Measurements from ENCODE around the gene SARM1.
A peak's percentile ranks its signal among the peaks of the same experiment; 100 is the strongest.

The SARM1 gene

GRCh38 chr17:28368306-28368831, 3.1 kb upstream of the SARM1 start:
- H3K27me3 ChIP-seq (ENCODE audit: control insufficient read depth, insufficient read depth, low read length), result peaks cover 10% of the 10 kb centered on the region
- peaks cover 9% of the 10 kb centered on the region for H3K4me1 ChIP-seq (ENCODE audit: control insufficient read depth, insufficient read depth, low read length)
- H3K27ac ChIP-seq (ENCODE audit: low read length), result no peak overlapping the region
- no peak overlapping the region for H3K4me3 ChIP-seq (ENCODE audit: low read length)
- no peaks in the 10 kb centered on the region for H3K9me3 ChIP-seq (ENCODE audit: control insufficient read depth, insufficient read depth, low read length)
- no peaks in the 10 kb centered on the region for H3K36me3 ChIP-seq (ENCODE audit: control insufficient read depth, insufficient read depth, low read length)
- DNase-seq (ENCODE audit: low read depth, low spot score), result no peak
- WGBS (ENCODE audit: insufficient coverage, insufficient read length), result no CpG with 5 or more reads among the region's 5 CpGs

GRCh38 chr17:28368915-28369683, 2.4 kb upstream of the SARM1 start:
- no peak overlapping the region for H3K27ac ChIP-seq (ENCODE audit: low read length)
- no peak for DNase-seq (ENCODE audit: low read depth, low spot score)
- no peaks in the 10 kb centered on the region for H3K36me3 ChIP-seq (ENCODE audit: control insufficient read depth, insufficient read depth, low read length)
- no CpG with 5 or more reads among the region's 23 CpGs for WGBS (ENCODE audit: insufficient coverage, insufficient read length)
- peaks cover 13% of the 10 kb centered on the region for H3K27me3 ChIP-seq (ENCODE audit: control insufficient read depth, insufficient read depth, low read length)
- peaks cover 9% of the 10 kb centered on the region for H3K4me1 ChIP-seq (ENCODE audit: control insufficient read depth, insufficient read depth, low read length)
- no peak overlapping the region for H3K4me3 ChIP-seq (ENCODE audit: low read length)
- H3K9me3 ChIP-seq (ENCODE audit: control insufficient read depth, insufficient read depth, low read length), result no peaks in the 10 kb centered on the region

- H3K9me3 ChIP-seq (ENCODE audit: control insufficient read depth, insufficient read depth, low read length), result no peaks in the 10 kb centered on the region
- H3K36me3 ChIP-seq (ENCODE audit: control insufficient read depth, insufficient read depth, low read length), result no peaks in the 10 kb centered on the region
- H3K27me3 ChIP-seq (ENCODE audit: control insufficient read depth, insufficient read depth, low read length), result peaks cover 13% of the 10 kb centered on the region
- H3K4me3 ChIP-seq (ENCODE audit: low read length), result no peak overlapping the region
- no CpG with 5 or more reads among the region's 10 CpGs for WGBS (ENCODE audit: insufficient coverage, insufficient read length)
- H3K4me1 ChIP-seq (ENCODE audit: control insufficient read depth, insufficient read depth, low read length), result peaks cover 9% of the 10 kb centered on the region
- DNase-seq (ENCODE audit: low read depth, low spot score), result no peak
- H3K27ac ChIP-seq (ENCODE audit: low read length), result no peak overlapping the region
Observed at GRCh38 chr17:28369684-28370034, 1.8 kb upstream of the SARM1 start.

GRCh38 chr17:28370035-28370743, 1.3 kb upstream of the SARM1 start, which contains the start of gene VTN:
Gene VTN, minus strand, starts transcription at chr17:28370307. Its CDS starts 104 bp downstream, at chr17:28370203.
- Histone ChIP-seq H3K4me1 (ENCODE audit: control insufficient read depth, insufficient read depth, low read length) (peaks cover 9% of the 10 kb centered on the region), H3K27ac (ENCODE audit: low read length) (no peak within 1 kb of the TSS), H3K36me3 (ENCODE audit: control insufficient read depth, insufficient read depth, low read length) (no peaks in the 10 kb centered on the region), H3K9me3 (ENCODE audit: control insufficient read depth, insufficient read depth, low read length) (no peaks in the 10 kb centered on the region), H3K4me3 (ENCODE audit: low read length) (no peak within 1 kb of the TSS), H3K27me3 (ENCODE audit: control insufficient read depth, insufficient read depth, low read length) (peaks cover 13% of the 10 kb centered on the region)
- no CpG with 5 or more reads among the region's 8 CpGs for WGBS (ENCODE audit: insufficient coverage, insufficient read length)
- DNase-seq (ENCODE audit: low read depth, low spot score), result no peak

GRCh38 chr17:28370744-28371103, 770 bp upstream of the SARM1 start:
- no peak overlapping the region for H3K4me3 ChIP-seq (ENCODE audit: low read length)
- no peaks in the 10 kb centered on the region for H3K36me3 ChIP-seq (ENCODE audit: control insufficient read depth, insufficient read depth, low read length)
- H3K9me3 ChIP-seq (ENCODE audit: control insufficient read depth, insufficient read depth, low read length), result no peaks in the 10 kb centered on the region
- peaks cover 9% of the 10 kb centered on the region for H3K4me1 ChIP-seq (ENCODE audit: control insufficient read depth, insufficient read depth, low read length)
- no peak for DNase-seq (ENCODE audit: low read depth, low spot score)
- WGBS (ENCODE audit: insufficient coverage, insufficient read length), result no CpG with 5 or more reads among the region's 1 CpG
- peaks cover 13% of the 10 kb centered on the region for H3K27me3 ChIP-seq (ENCODE audit: control insufficient read depth, insufficient read depth, low read length)
- no peak overlapping the region for H3K27ac ChIP-seq (ENCODE audit: low read length)

GRCh38 chr17:28372203-28372944, 880 bp downstream of the SARM1 start:
- Histone ChIP-seq H3K27me3 (ENCODE audit: control insufficient read depth, insufficient read depth, low read length) (peaks cover 13% of the 10 kb centered on the region), H3K4me1 (ENCODE audit: control insufficient read depth, insufficient read depth, low read length) (peaks cover 9% of the 10 kb centered on the region), H3K36me3 (ENCODE audit: control insufficient read depth, insufficient read depth, low read length) (no peaks in the 10 kb centered on the region), H3K4me3 (ENCODE audit: low read length) (peak overlapping the region; percentile 61; the same call in 1 of the 2 replicates), H3K9me3 (ENCODE audit: control insufficient read depth, insufficient read depth, low read length) (no peaks in the 10 kb centered on the region), H3K27ac (ENCODE audit: low read length) (no peak overlapping the region)
- WGBS (ENCODE audit: insufficient coverage, insufficient read length), result no CpG with 5 or more reads among the region's 53 CpGs
- no peak for DNase-seq (ENCODE audit: low read depth, low spot score)

- Histone ChIP-seq H3K4me3 (ENCODE audit: low read length) (no peak overlapping the region), H3K27ac (ENCODE audit: low read length) (no peak overlapping the region), H3K4me1 (ENCODE audit: control insufficient read depth, insufficient read depth, low read length) (peaks cover 9% of the 10 kb centered on the region), H3K9me3 (ENCODE audit: control insufficient read depth, insufficient read depth, low read length) (no peaks in the 10 kb centered on the region), H3K36me3 (ENCODE audit: control insufficient read depth, insufficient read depth, low read length) (no peaks in the 10 kb centered on the region), H3K27me3 (ENCODE audit: control insufficient read depth, insufficient read depth, low read length) (peaks cover 13% of the 10 kb centered on the region)
- no CpG with 5 or more reads among the region's 6 CpGs for WGBS (ENCODE audit: insufficient coverage, insufficient read length)
- DNase-seq (ENCODE audit: low read depth, low spot score), result no peak
Observed at GRCh38 chr17:28372945-28373274, 1.4 kb downstream of the SARM1 start.

GRCh38 chr17:28379814-28380801, 8.6 kb downstream of the SARM1 start:
- no peak overlapping the region for H3K4me3 ChIP-seq (ENCODE audit: low read length)
- no peak for DNase-seq (ENCODE audit: low read depth, low spot score)
- no peak overlapping the region for H3K27ac ChIP-seq (ENCODE audit: low read length)
- WGBS (ENCODE audit: insufficient coverage, insufficient read length), result no CpG with 5 or more reads among the region's 10 CpGs
- H3K9me3 ChIP-seq (ENCODE audit: control insufficient read depth, insufficient read depth, low read length), result no peaks in the 10 kb centered on the region
- H3K4me1 ChIP-seq (ENCODE audit: control insufficient read depth, insufficient read depth, low read length), result peaks cover 3% of the 10 kb centered on the region
- H3K27me3 ChIP-seq (ENCODE audit: control insufficient read depth, insufficient read depth, low read length), result peaks cover 39% of the 10 kb centered on the region
- H3K36me3 ChIP-seq (ENCODE audit: control insufficient read depth, insufficient read depth, low read length), result no peaks in the 10 kb centered on the region; the same call in 1 of the 2 replicates

GRCh38 chr17:28381141-28381825, 9.8 kb downstream of the SARM1 start:
- Histone ChIP-seq H3K4me1 (ENCODE audit: control insufficient read depth, insufficient read depth, low read length) (peaks cover 3% of the 10 kb centered on the region), H3K36me3 (ENCODE audit: control insufficient read depth, insufficient read depth, low read length) (no peaks in the 10 kb centered on the region; the same call in 1 of the 2 replicates), H3K4me3 (ENCODE audit: low read length) (peak overlapping the region; percentile 30; the same call in 1 of the 2 replicates), H3K27ac (ENCODE audit: low read length) (no peak overlapping the region), H3K9me3 (ENCODE audit: control insufficient read depth, insufficient read depth, low read length) (no peaks in the 10 kb centered on the region), H3K27me3 (ENCODE audit: control insufficient read depth, insufficient read depth, low read length) (peaks cover 42% of the 10 kb centered on the region)
- no peak for DNase-seq (ENCODE audit: low read depth, low spot score)
- no CpG with 5 or more reads among the region's 72 CpGs for WGBS (ENCODE audit: insufficient coverage, insufficient read length)
